ENCODE results near the gene CLP1.
A peak's percentile ranks its signal among the peaks of the same experiment; 100 is the strongest.

The CLP1 gene

DNA sequence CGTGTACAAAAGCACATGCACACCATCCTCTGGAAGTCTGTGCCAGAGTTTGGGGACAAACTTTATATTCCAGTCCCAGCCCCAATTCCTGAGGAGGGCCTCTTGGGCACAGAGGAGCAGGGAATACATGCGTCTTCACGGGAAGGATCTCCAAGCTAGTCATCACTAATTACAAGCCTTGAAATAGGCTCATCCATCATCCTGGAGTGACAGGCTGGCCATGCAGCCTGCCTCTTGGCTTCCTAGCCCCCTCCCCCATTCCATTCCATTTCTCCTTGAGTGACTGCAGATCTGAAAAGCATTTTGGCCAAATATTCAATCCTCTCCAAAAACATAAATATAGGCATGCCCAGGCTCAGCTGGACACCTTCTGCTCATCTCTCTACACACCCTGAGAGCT, 35.3 kb upstream of the CLP1 start:
- H3K79me1 ChIP-seq (ENCODE audit: low read depth, low read length) = no peaks in the 10 kb centered on the region
- H3K23ac ChIP-seq (ENCODE audit: low read depth, low read length, poor library complexity) = no peak overlapping the region
- H3K27me3 ChIP-seq (ENCODE audit: control insufficient read depth in 3 of 3, insufficient read depth in 3 of 3, low read depth in 1 of 3, low read length in 3 of 3) = no peaks in the 10 kb centered on the region
- H2AK5ac ChIP-seq (ENCODE audit: low read depth, low read length) = no peak overlapping the region
- peaks cover 6 to 28% of the 10 kb centered on the region in 2 donors for H3K9me3 ChIP-seq (replicated peaks in 1 of 2; ENCODE audit: control insufficient read depth in 2 of 2, insufficient read depth in 1 of 2, low read depth in 1 of 2, low read length in 2 of 2)
- H4K91ac ChIP-seq (ENCODE audit: low read depth, low read length, poor library complexity) = no peak overlapping the region
- no peak overlapping the region for H3K4ac ChIP-seq (ENCODE audit: low read length)
- H2BK12ac ChIP-seq (ENCODE audit: low read length) = no peak overlapping the region
- no peak overlapping the region for H2AFZ ChIP-seq (ENCODE audit: low read length)
- no peak overlapping the region for H3K4me2 ChIP-seq (ENCODE audit: insufficient read depth, low read length, poor library complexity, severe bottlenecking)
- no peaks in the 10 kb centered on the region for H3K4me1 ChIP-seq (ENCODE audit: control insufficient read depth in 2 of 2, insufficient read depth in 1 of 2, low read depth in 1 of 2, low read length in 2 of 2)
- no peak overlapping the region for H2BK15ac ChIP-seq (ENCODE audit: low read length)
- no peak overlapping the region for H2BK120ac ChIP-seq (ENCODE audit: low read depth, low read length)
- DNase-seq (ENCODE audit: low spot score) = no peak
- H3K4me3 ChIP-seq (ENCODE audit: low read length in 2 of 2) = no peak overlapping the region
- peaks cover 3% of the 10 kb centered on the region in 2 donors for H3K36me3 ChIP-seq (replicated peaks in 1 of 2; ENCODE audit: control insufficient read depth in 2 of 2, insufficient read depth in 2 of 2, low read length in 2 of 2)
- no CpG with 5 or more reads among the region's 3 CpGs for WGBS, 2 donors (ENCODE audit: extremely low coverage in 2 of 2, insufficient read length in 2 of 2, insufficient replicate concordance in 1 of 2)
- no peak overlapping the region for H3K14ac ChIP-seq (ENCODE audit: low read length)
- H4K8ac ChIP-seq (ENCODE audit: low read depth, low read length) = no peak overlapping the region
- H2BK5ac ChIP-seq (ENCODE audit: low read length) = no peak overlapping the region
- H3K18ac ChIP-seq (ENCODE audit: low read length) = no peak overlapping the region
- H3K27ac ChIP-seq (replicated peaks; ENCODE audit: low read length) = no peak overlapping the region
- no peak overlapping the region for H3K9ac ChIP-seq (ENCODE audit: low read depth, low read length, poor library complexity)

- WGBS, 2 donors (ENCODE audit: extremely low coverage in 2 of 2, insufficient read length in 2 of 2, insufficient replicate concordance in 1 of 2) = no CpG with 5 or more reads among the region's 2 CpGs
- Histone ChIP-seq H3K79me1 (ENCODE audit: low read depth, low read length) (no peaks in the 10 kb centered on the region), H3K27me3 (ENCODE audit: control insufficient read depth in 3 of 3, insufficient read depth in 3 of 3, low read depth in 1 of 3, low read length in 3 of 3) (no peaks in the 10 kb centered on the region), H2BK15ac (ENCODE audit: low read length) (no peak overlapping the region), H3K9ac (ENCODE audit: low read depth, low read length, poor library complexity) (no peak overlapping the region), H2BK12ac (ENCODE audit: low read length) (no peak overlapping the region), H4K8ac (ENCODE audit: low read depth, low read length) (no peak overlapping the region), H2BK120ac (ENCODE audit: low read depth, low read length) (no peak overlapping the region), H3K4me1 (ENCODE audit: control insufficient read depth in 2 of 2, insufficient read depth in 1 of 2, low read depth in 1 of 2, low read length in 2 of 2) (no peaks in the 10 kb centered on the region), H3K23ac (ENCODE audit: low read depth, low read length, poor library complexity) (no peak overlapping the region), H4K91ac (ENCODE audit: low read depth, low read length, poor library complexity) (no peak overlapping the region), H3K9me3 (replicated peaks in 1 of 2; ENCODE audit: control insufficient read depth in 2 of 2, insufficient read depth in 1 of 2, low read depth in 1 of 2, low read length in 2 of 2) (peaks cover 1 to 15% of the 10 kb centered on the region in 2 donors), H3K4me3 (ENCODE audit: low read length in 2 of 2) (no peak overlapping the region), H2AK5ac (ENCODE audit: low read depth, low read length) (no peak overlapping the region), H3K4ac (ENCODE audit: low read length) (no peak overlapping the region), H3K36me3 (replicated peaks in 1 of 2; ENCODE audit: control insufficient read depth in 2 of 2, insufficient read depth in 2 of 2, low read length in 2 of 2) (peaks cover 0 to 3% of the 10 kb centered on the region in 2 donors), H2AFZ (ENCODE audit: low read length) (no peak overlapping the region), H3K4me2 (ENCODE audit: insufficient read depth, low read length, poor library complexity, severe bottlenecking) (no peak overlapping the region), H2BK5ac (ENCODE audit: low read length) (no peak overlapping the region), H3K27ac (replicated peaks; ENCODE audit: low read length) (no peak overlapping the region), H3K18ac (ENCODE audit: low read length) (no peak overlapping the region), H3K14ac (ENCODE audit: low read length) (no peak overlapping the region)
- DNase-seq (ENCODE audit: low spot score) = no peak
Measured at GRCh38 chr11:57624864-57625263, 32.7 kb upstream of the CLP1 start.

- no CpG with 5 or more reads among the region's 1 CpG for WGBS, 2 donors (ENCODE audit: extremely low coverage in 2 of 2, insufficient read length in 2 of 2, insufficient replicate concordance in 1 of 2)
- Histone ChIP-seq H3K18ac (ENCODE audit: low read length) (no peak overlapping the region), H3K4me2 (ENCODE audit: insufficient read depth, low read length, poor library complexity, severe bottlenecking) (no peak overlapping the region), H3K23ac (ENCODE audit: low read depth, low read length, poor library complexity) (no peak overlapping the region), H2BK5ac (ENCODE audit: low read length) (no peak overlapping the region), H3K9me3 (replicated peaks in 1 of 2; ENCODE audit: control insufficient read depth in 2 of 2, insufficient read depth in 1 of 2, low read depth in 1 of 2, low read length in 2 of 2) (no peaks in the 10 kb centered on the region), H3K9ac (ENCODE audit: low read depth, low read length, poor library complexity) (no peak overlapping the region), H2BK12ac (ENCODE audit: low read length) (no peak overlapping the region), H3K27me3 (ENCODE audit: control insufficient read depth in 3 of 3, insufficient read depth in 3 of 3, low read depth in 1 of 3, low read length in 3 of 3) (no peaks in the 10 kb centered on the region), H2AFZ (ENCODE audit: low read length) (no peak overlapping the region), H4K91ac (ENCODE audit: low read depth, low read length, poor library complexity) (no peak overlapping the region), H3K14ac (ENCODE audit: low read length) (no peak overlapping the region), H3K4ac (ENCODE audit: low read length) (no peak overlapping the region), H3K27ac (replicated peaks; ENCODE audit: low read length) (no peak overlapping the region), H3K36me3 (replicated peaks in 1 of 2; ENCODE audit: control insufficient read depth in 2 of 2, insufficient read depth in 2 of 2, low read length in 2 of 2) (no peaks in the 10 kb centered on the region), H2BK120ac (ENCODE audit: low read depth, low read length) (no peak overlapping the region), H3K4me3 (ENCODE audit: low read length in 2 of 2) (no peak overlapping the region), H3K79me1 (ENCODE audit: low read depth, low read length) (no peaks in the 10 kb centered on the region), H4K8ac (ENCODE audit: low read depth, low read length) (no peak overlapping the region), H2AK5ac (ENCODE audit: low read depth, low read length) (no peak overlapping the region), H2BK15ac (ENCODE audit: low read length) (no peak overlapping the region), H3K4me1 (ENCODE audit: control insufficient read depth in 2 of 2, insufficient read depth in 1 of 2, low read depth in 1 of 2, low read length in 2 of 2) (no peaks in the 10 kb centered on the region)
- no peak for DNase-seq (ENCODE audit: low spot score)
Measured at GRCh38 chr11:57626895-57627294, 30.7 kb upstream of the CLP1 start.

GRCh38 chr11:57630171-57630570, 27.4 kb upstream of the CLP1 start:
- no peak overlapping the region for H2BK15ac ChIP-seq (ENCODE audit: low read length)
- H3K4ac ChIP-seq (ENCODE audit: low read length) = no peak overlapping the region
- H4K91ac ChIP-seq (ENCODE audit: low read depth, low read length, poor library complexity) = no peak overlapping the region
- no peak overlapping the region for H3K27ac ChIP-seq (replicated peaks; ENCODE audit: low read length)
- H3K79me1 ChIP-seq (ENCODE audit: low read depth, low read length) = no peaks in the 10 kb centered on the region
- no peak overlapping the region for H2AFZ ChIP-seq (ENCODE audit: low read length)
- H3K4me2 ChIP-seq (ENCODE audit: insufficient read depth, low read length, poor library complexity, severe bottlenecking) = no peak overlapping the region
- H3K4me1 ChIP-seq (ENCODE audit: control insufficient read depth in 2 of 2, insufficient read depth in 1 of 2, low read depth in 1 of 2, low read length in 2 of 2) = no peaks in the 10 kb centered on the region
- H3K18ac ChIP-seq (ENCODE audit: low read length) = peak overlapping the region; percentile 7
- H2BK5ac ChIP-seq (ENCODE audit: low read length) = no peak overlapping the region
- H3K14ac ChIP-seq (ENCODE audit: low read length) = no peak overlapping the region
- no peaks in the 10 kb centered on the region for H3K9me3 ChIP-seq (replicated peaks in 1 of 2; ENCODE audit: control insufficient read depth in 2 of 2, insufficient read depth in 1 of 2, low read depth in 1 of 2, low read length in 2 of 2)
- H2AK5ac ChIP-seq (ENCODE audit: low read depth, low read length) = no peak overlapping the region
- no CpG with 5 or more reads among the region's 2 CpGs for WGBS, 2 donors (ENCODE audit: extremely low coverage in 2 of 2, insufficient read length in 2 of 2, insufficient replicate concordance in 1 of 2)
- DNase-seq (ENCODE audit: low spot score) = no peak
- H4K8ac ChIP-seq (ENCODE audit: low read depth, low read length) = no peak overlapping the region
- no peak overlapping the region for H3K9ac ChIP-seq (ENCODE audit: low read depth, low read length, poor library complexity)
- no peak overlapping the region for H2BK120ac ChIP-seq (ENCODE audit: low read depth, low read length)
- no peak overlapping the region for H2BK12ac ChIP-seq (ENCODE audit: low read length)
- no peaks in the 10 kb centered on the region for H3K27me3 ChIP-seq (ENCODE audit: control insufficient read depth in 3 of 3, insufficient read depth in 3 of 3, low read depth in 1 of 3, low read length in 3 of 3)
- H3K36me3 ChIP-seq (replicated peaks in 1 of 2; ENCODE audit: control insufficient read depth in 2 of 2, insufficient read depth in 2 of 2, low read length in 2 of 2) = no peaks in the 10 kb centered on the region
- H3K23ac ChIP-seq (ENCODE audit: low read depth, low read length, poor library complexity) = no peak overlapping the region
- no peak overlapping the region for H3K4me3 ChIP-seq (ENCODE audit: low read length in 2 of 2)

All from neuronal stem cell (in vitro differentiated cells).